Motor neuron (in vitro differentiated cells): ENCODE measurements around the gene ALG12. TPM values are rescaled to one million over a fixed set of nuclear protein-coding genes. Genes with fewer than 3 reads are reported as not detected.
"Not testable (repeated sequence)": the region's sequence is repeated elsewhere in the genome, so short reads cannot be mapped to it uniquely, and the experiment has no call there.

Source experiments
- ATAC-seq, 8 experiments: fragments of 200-7000 bp; cut with Tn5 transposase; replicated peaks in 6 of 8; 2 replicates each; pipeline ENCODE4 v1.8.0; 2021; ENCODE audit warnings: mild to moderate bottlenecking in 8 of 8, moderate library complexity in 8 of 8
- H3K27ac ChIP-seq, 2 donors: fragments of 250-450 bp; sonication (Bioruptor Pico); 2 replicates each; pipeline ENCODE4 v1.9.0; 2021; ENCODE audit warnings: antibody characterized with exemption in 2 of 2, mild to moderate bottlenecking in 2 of 2, moderate library complexity in 1 of 2
- H3K4me1 ChIP-seq, 2 donors: fragments of 250-450 bp; sonication (Bioruptor Pico); replicated peaks in 1 of 2; 2 replicates each; pipeline ENCODE4 v1.6.1; 2021; ENCODE audit warnings: antibody characterized with exemption in 2 of 2, mild to moderate bottlenecking in 2 of 2, moderate library complexity in 1 of 2
- H3K4me3 ChIP-seq, 5 donors: fragments of 250-450 bp; sonication (Bioruptor Pico); 2 replicates each; pipeline ENCODE4 v1.9.0; 2021; ENCODE audit warnings: antibody characterized with exemption in 5 of 5, mild to moderate bottlenecking in 5 of 5, moderate library complexity in 4 of 5
- WGBS, 10 experiments: fragments of 450-650 bp; shearing (Covaris generic); methylation state at CpG; one replicate each; pipeline ENCODE4 v1.0.0; 2022; 5-methylcytosine and 5-hydroxymethylcytosine counted together
- in situ Hi-C, 9 experiments: fragments of 400-800 bp; cut with MboI; loops; one replicate each; pipeline ENCODE4 v1.15.0; 2021; ENCODE audit warnings: low sequenced_read_pairs in 9 of 9, low pct_unique_long_range_greater_than_20kb in 2 of 9; ENCODE audit not compliant: unreplicated experiment in 9 of 9
- total RNA-seq, 8 experiments: library from RNA; unstranded; fragments of 300-600 nt; gene quantifications; 2 replicates each; pipeline versions ENCODE4 v1.2.3 to v1.2.4, GENCODE V29; 2022

The ALG12 gene
- total RNA-seq, 8 experiments from 2014 or later, result 4.8 to 13.1 (median 9.7) TPM

DNA sequence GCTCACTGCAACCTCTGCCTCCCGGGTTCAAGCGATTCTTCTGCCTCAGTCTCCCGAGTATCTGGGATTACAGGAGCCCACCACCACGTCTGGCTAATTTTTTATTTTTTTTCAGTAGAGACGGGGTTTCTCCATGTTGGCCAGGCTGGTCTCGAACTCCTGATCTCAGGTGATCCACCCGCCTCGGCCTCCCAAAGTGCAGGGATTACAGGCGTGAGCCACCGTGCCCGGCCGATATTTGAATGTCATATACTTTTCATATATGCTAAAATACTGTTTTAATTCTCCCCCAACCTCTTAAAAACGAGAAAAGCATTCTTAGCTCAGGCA, 65.7 kb downstream of the ALG12 start:
- ATAC-seq, in situ Hi-C loops, H3K27ac ChIP-seq: not testable (repeated sequence)
- WGBS, 10 experiments, result 26 to 100% (median 68%) methylated on average over 1 to 7 of the region's 13 CpGs; no CpG with 5 or more reads in 6 of the 10 experiments
- Histone ChIP-seq H3K4me3 (peak overlapping the region; percentile 58 to 80 (median 72)), H3K4me1 (peaks cover 19 to 22% of the 10 kb centered on the region in 2 donors)

DNA sequence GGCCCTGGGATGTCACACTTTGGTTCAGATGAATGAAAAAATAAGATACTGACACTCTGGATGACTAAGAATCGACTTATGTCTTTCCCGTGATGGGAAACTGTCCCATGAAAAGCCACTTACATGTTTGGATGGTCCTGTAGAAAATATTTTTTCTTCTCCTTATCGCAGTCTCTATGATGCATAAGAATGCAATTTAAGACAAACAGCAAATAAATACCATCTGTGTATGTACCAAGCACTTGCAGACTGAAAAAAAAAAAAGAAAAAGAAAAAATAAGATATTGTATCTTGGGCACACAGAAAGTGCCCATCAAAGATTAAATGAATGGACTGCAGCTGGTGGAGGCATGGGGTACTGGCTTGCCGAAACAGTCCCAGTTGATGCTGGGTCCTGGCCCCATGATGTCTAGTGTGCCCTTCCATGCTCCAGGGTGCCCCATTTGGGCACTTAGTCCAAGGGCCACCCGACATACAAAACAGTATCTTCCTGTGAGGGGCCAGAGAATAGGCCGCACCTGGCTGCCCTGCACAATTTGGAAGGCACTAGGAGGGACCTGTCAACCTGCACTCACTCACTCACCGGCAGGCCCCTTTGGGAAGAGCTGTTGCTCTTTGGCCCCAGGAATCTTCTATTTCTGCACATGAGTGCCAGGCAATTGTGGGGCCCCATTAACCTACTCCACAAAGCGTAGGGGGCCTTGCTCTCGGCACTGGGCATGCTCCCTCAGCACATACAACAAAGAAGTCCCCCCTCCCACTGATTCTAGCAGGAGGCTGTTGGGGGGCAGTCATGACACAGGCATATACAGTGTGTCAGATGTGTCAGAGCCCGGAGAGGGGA, 67.1 kb downstream of the ALG12 start:
- WGBS, 10 experiments, result 17 to 100% (median 71%) methylated on average over 1 to 7 of the region's 10 CpGs
- Histone ChIP-seq H3K4me3 (no peak overlapping the region), H3K4me1 (peaks cover 19 to 22% of the 10 kb centered on the region in 2 donors), H3K27ac (no peak overlapping the region)
- in situ Hi-C loops, result no loop called here
- no peak for ATAC-seq

Other genes starting within 250 kb of the ALG12 start
- gene BRD1, start 90.6 kb downstream of the ALG12 start, total RNA-seq, result 10 to 100 TPM; 19.1 to 44.4 (median 27.5) TPM
- gene ZBED4, start 64.6 kb downstream of the ALG12 start, total RNA-seq, result 10 to 100 TPM in 7 of 8 experiments, 1 to 10 TPM in 1; 5.9 to 31.4 (median 16.9) TPM
- 10 to 100 TPM; 20.7 to 62.4 (median 33.3) TPM for gene CRELD2, start 196 bp upstream of the ALG12 start, total RNA-seq
- gene PIM3, start 42.3 kb upstream of the ALG12 start, total RNA-seq, result 10 to 100 TPM; 10.1 to 40.6 (median 22.4) TPM
- gene IL17REL, start 94.3 kb upstream of the ALG12 start, total RNA-seq, result under 1 TPM in 5 of 8 experiments, not detected in 3; 0.07 to 0.47 (median 0.20) TPM
- under 1 TPM in 2 of 8 experiments, not detected in 6; 0.09 to 0.17 TPM for gene TTLL8, start 139.9 kb upstream of the ALG12 start, total RNA-seq
- gene MLC1, start 167.0 kb upstream of the ALG12 start, total RNA-seq, result 10 to 100 TPM in 1 of 8 experiments, 1 to 10 TPM in 1, under 1 TPM in 6; 0.10 to 85.3 (median 0.28) TPM
- 1 to 10 TPM in 1 of 8 experiments, under 1 TPM in 7; 0.11 to 2.9 (median 0.45) TPM for gene MOV10L1, start 171.6 kb upstream of the ALG12 start, total RNA-seq